SK-N-SH treated with all-trans-retinoic acid at 6 μM for 48 hours (cell line): ENCODE measurements around the gene PLEKHA8.

ENCODE experiments used
- ATAC-seq: fragments of 200-7000 bp; cut with Tn5 transposase; 3 replicates; pipeline ENCODE4 v1.9.1; 2020; ENCODE audit warnings: mild to moderate bottlenecking, moderate library complexity
- BACH2 ChIP-seq: fragments of 250-450 bp; sonication (Bioruptor Pico); IDR thresholded peaks from 2 replicates; pipeline ENCODE4 v1.9.0; 2021; ENCODE audit warnings: mild to moderate bottlenecking, borderline replicate concordance
- CSDC2 ChIP-seq: fragments of 250-450 bp; sonication (Bioruptor Pico); IDR thresholded peaks from 2 replicates; pipeline ENCODE4 v1.5.0; 2020; ENCODE audit warnings: mild to moderate bottlenecking, moderate library complexity
- ESRRG ChIP-seq: fragments of 250-450 bp; sonication (Bioruptor Pico); IDR thresholded peaks from 2 replicates; pipeline ENCODE4 v1.6.1; 2021; ENCODE audit warnings: mild to moderate bottlenecking
- GLIS3 ChIP-seq: fragments of 250-450 bp; sonication (Bioruptor Pico); IDR thresholded peaks from 2 replicates; pipeline ENCODE4 v1.5.0; 2020; ENCODE audit warnings: mild to moderate bottlenecking, moderate library complexity
- ISL1 ChIP-seq: fragments of 250-450 bp; sonication (Bioruptor Pico); IDR thresholded peaks from 2 replicates; pipeline ENCODE4 v2.1.2; 2022; ENCODE audit warnings: mild to moderate bottlenecking, moderate library complexity
- OSR1 ChIP-seq: fragments of 250-450 bp; sonication (Bioruptor Pico); IDR thresholded peaks from 2 replicates; pipeline ENCODE4 v1.8.0; 2022; ENCODE audit warnings: moderate library complexity, mild to moderate bottlenecking, inconsistent platforms
- PPARA ChIP-seq: fragments of 250-450 bp; sonication (Bioruptor Pico); IDR thresholded peaks from 2 replicates; pipeline ENCODE4 v1.5.0; 2020; ENCODE audit warnings: mild to moderate bottlenecking, borderline replicate concordance
- RARB ChIP-seq: fragments of 250-450 bp; sonication (Bioruptor Pico); IDR thresholded peaks from 2 replicates; pipeline ENCODE4 v1.8.0; 2021; ENCODE audit warnings: mild to moderate bottlenecking, moderate library complexity
- SNAI2 ChIP-seq: fragments of 250-450 bp; sonication (Bioruptor Pico); IDR thresholded peaks from 2 replicates; pipeline ENCODE4 v1.5.0; 2020; ENCODE audit warnings: mild to moderate bottlenecking, moderate library complexity
- TCF4 ChIP-seq: fragments of 250-450 bp; sonication (Bioruptor Pico); IDR thresholded peaks from 2 replicates; pipeline ENCODE4 v1.8.0; 2021; ENCODE audit warnings: mild to moderate bottlenecking, moderate library complexity, borderline replicate concordance
- TOX ChIP-seq: fragments of 250-450 bp; sonication (Bioruptor Pico); IDR thresholded peaks from 2 replicates; pipeline ENCODE4 v1.8.0; 2021; ENCODE audit warnings: mild to moderate bottlenecking, moderate library complexity, borderline replicate concordance
- ZC3H10 ChIP-seq: fragments of 250-450 bp; sonication (Bioruptor Pico); IDR thresholded peaks from 2 replicates; pipeline ENCODE4 v1.5.1; 2021; ENCODE audit warnings: mild to moderate bottlenecking, moderate library complexity
- ZFP3 ChIP-seq: fragments of 250-450 bp; sonication (Bioruptor Pico); IDR thresholded peaks from 2 replicates; pipeline ENCODE4 v1.5.0; 2020; ENCODE audit warnings: mild to moderate bottlenecking, moderate library complexity
- ZFP30 ChIP-seq: fragments of 450-650 bp; formaldehyde crosslinking; IDR thresholded peaks from 2 replicates; pipeline ENCODE4 v1.5.0; 2022; ENCODE audit warnings: mild to moderate bottlenecking, moderate library complexity
- ZNF565 ChIP-seq: fragments of 450-650 bp; formaldehyde crosslinking; conservative IDR thresholded peaks from 2 replicates; pipeline ENCODE4 v1.5.0; 2020; ENCODE audit warnings: low read depth, mild to moderate bottlenecking, moderate library complexity
- ZNF70 ChIP-seq: fragments of 450-650 bp; formaldehyde crosslinking; IDR thresholded peaks from 2 replicates; pipeline ENCODE4 v1.5.0; 2020; ENCODE audit warnings: mild to moderate bottlenecking, moderate library complexity
- ZNF8 ChIP-seq: fragments of 450-650 bp; formaldehyde crosslinking; IDR thresholded peaks from 2 replicates; pipeline ENCODE4 v1.5.0; 2020; ENCODE audit warnings: mild to moderate bottlenecking, moderate library complexity
- TF ChIP-seq, protein P1 (sequence below): fragments of 250-450 bp; sonication (Bioruptor Pico); IDR thresholded peaks from 2 replicates; pipeline ENCODE4 v1.8.0; 2021; ENCODE audit warnings: low read depth, mild to moderate bottlenecking, moderate library complexity, borderline replicate concordance
- TF ChIP-seq, protein P2 (sequence below): fragments of 250-450 bp; sonication (Bioruptor Pico); IDR thresholded peaks from 2 replicates; pipeline ENCODE4 v1.5.1; 2021; ENCODE audit warnings: mild to moderate bottlenecking, moderate library complexity
- TF ChIP-seq, protein P3 (sequence below): fragments of 250-450 bp; sonication (Bioruptor Pico); IDR thresholded peaks from 2 replicates; pipeline ENCODE4 v1.5.1; 2020; ENCODE audit warnings: low read depth, mild to moderate bottlenecking, moderate library complexity
- TF ChIP-seq, protein P4 (sequence below): fragments of 250-450 bp; sonication (Bioruptor Pico); IDR thresholded peaks from 2 replicates; pipeline ENCODE4 v1.8.0; 2020; ENCODE audit warnings: mild to moderate bottlenecking, moderate library complexity, borderline replicate concordance

The PLEKHA8 gene

DNA sequence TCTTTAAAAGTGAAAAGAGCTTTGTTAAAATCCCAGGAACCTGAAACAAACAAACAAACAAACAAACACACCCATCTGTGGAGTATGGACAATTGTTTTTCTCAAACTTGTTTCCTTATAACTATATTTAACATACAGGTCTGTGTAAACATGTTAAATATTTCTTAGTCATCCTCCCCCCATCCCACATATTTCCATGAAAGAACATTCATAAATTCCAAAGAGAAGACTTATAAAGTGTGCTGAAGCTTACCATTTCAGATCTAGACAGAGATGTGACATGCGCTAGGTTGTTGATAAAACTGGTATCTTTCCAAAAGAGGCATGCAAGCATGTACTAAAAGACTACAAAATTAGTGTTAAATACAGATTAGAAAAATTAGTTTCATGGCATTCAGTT, 8.3 kb upstream of the PLEKHA8 start:
- TF ChIP-seq, protein P1, sequence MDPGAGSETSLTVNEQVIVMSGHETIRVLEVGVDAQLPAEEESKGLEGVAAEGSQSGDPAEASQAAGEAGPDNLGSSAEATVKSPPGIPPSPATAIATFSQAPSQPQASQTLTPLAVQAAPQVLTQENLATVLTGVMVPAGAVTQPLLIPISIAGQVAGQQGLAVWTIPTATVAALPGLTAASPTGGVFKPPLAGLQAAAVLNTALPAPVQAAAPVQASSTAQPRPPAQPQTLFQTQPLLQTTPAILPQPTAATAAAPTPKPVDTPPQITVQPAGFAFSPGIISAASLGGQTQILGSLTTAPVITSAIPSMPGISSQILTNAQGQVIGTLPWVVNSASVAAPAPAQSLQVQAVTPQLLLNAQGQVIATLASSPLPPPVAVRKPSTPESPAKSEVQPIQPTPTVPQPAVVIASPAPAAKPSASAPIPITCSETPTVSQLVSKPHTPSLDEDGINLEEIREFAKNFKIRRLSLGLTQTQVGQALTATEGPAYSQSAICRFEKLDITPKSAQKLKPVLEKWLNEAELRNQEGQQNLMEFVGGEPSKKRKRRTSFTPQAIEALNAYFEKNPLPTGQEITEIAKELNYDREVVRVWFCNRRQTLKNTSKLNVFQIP (CRISPR knock-in tag), result no peak
- TF ChIP-seq TOX (CRISPR knock-in tag) (no peak), ZNF8 (CRISPR knock-in tag) (no peak), OSR1 (CRISPR knock-in tag) (no peak), RARB (CRISPR knock-in tag) (no peak), ZNF70 (CRISPR knock-in tag) (no peak), ZFP30 (CRISPR knock-in tag) (no peak), PPARA (CRISPR knock-in tag) (no peak), CSDC2 (CRISPR knock-in tag) (no peak), ESRRG (CRISPR knock-in tag) (no peak), ISL1 (CRISPR knock-in tag) (no peak), TCF4 (CRISPR knock-in tag) (no peak), BACH2 (CRISPR knock-in tag) (no peak), ZFP3 (CRISPR knock-in tag) (no peak), ZNF565 (CRISPR knock-in tag) (no peak), GLIS3 (CRISPR knock-in tag) (no peak)
- TF ChIP-seq, protein P2, sequence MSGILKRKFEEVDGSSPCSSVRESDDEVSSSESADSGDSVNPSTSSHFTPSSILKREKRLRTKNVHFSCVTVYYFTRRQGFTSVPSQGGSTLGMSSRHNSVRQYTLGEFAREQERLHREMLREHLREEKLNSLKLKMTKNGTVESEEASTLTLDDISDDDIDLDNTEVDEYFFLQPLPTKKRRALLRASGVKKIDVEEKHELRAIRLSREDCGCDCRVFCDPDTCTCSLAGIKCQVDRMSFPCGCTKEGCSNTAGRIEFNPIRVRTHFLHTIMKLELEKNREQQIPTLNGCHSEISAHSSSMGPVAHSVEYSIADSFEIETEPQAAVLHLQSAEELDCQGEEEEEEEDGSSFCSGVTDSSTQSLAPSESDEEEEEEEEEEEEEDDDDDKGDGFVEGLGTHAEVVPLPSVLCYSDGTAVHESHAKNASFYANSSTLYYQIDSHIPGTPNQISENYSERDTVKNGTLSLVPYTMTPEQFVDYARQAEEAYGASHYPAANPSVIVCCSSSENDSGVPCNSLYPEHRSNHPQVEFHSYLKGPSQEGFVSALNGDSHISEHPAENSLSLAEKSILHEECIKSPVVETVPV (CRISPR knock-in tag), result no peak
- TF ChIP-seq, protein P3, sequence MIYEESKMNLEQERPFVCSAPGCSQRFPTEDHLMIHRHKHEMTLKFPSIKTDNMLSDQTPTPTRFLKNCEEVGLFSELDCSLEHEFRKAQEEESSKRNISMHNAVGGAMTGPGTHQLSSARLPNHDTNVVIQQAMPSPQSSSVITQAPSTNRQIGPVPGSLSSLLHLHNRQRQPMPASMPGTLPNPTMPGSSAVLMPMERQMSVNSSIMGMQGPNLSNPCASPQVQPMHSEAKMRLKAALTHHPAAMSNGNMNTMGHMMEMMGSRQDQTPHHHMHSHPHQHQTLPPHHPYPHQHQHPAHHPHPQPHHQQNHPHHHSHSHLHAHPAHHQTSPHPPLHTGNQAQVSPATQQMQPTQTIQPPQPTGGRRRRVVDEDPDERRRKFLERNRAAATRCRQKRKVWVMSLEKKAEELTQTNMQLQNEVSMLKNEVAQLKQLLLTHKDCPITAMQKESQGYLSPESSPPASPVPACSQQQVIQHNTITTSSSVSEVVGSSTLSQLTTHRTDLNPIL (CRISPR knock-in tag), result no peak
- TF ChIP-seq, protein P4, sequence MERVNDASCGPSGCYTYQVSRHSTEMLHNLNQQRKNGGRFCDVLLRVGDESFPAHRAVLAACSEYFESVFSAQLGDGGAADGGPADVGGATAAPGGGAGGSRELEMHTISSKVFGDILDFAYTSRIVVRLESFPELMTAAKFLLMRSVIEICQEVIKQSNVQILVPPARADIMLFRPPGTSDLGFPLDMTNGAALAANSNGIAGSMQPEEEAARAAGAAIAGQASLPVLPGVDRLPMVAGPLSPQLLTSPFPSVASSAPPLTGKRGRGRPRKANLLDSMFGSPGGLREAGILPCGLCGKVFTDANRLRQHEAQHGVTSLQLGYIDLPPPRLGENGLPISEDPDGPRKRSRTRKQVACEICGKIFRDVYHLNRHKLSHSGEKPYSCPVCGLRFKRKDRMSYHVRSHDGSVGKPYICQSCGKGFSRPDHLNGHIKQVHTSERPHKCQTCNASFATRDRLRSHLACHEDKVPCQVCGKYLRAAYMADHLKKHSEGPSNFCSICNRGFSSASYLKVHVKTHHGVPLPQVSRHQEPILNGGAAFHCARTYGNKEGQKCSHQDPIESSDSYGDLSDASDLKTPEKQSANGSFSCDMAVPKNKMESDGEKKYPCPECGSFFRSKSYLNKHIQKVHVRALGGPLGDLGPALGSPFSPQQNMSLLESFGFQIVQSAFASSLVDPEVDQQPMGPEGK (CRISPR knock-in tag), result no peak
- peak; percentile 59 for ATAC-seq

DNA sequence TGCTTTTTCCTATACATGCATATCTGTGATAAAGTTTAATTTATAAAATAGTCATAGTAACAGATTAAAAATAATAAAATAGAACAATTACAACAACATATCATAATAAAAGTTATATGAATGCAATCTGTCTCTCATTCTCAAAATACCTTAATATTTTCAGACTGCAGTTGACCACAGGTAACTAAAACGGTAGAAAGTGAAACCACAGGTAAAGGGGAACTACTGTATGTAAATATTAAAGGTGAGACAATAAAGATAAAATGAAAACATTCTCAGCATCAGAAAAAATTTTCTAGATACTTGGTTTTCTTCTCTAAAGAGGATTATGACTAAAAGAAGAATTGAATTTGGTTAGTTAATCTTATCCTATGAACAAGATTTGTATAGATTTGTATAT, 7.7 kb upstream of the PLEKHA8 start:
- no peak for ATAC-seq
- TF ChIP-seq, protein P1 (CRISPR knock-in tag), result no peak
- TF ChIP-seq GLIS3 (CRISPR knock-in tag), result no peak
- TF ChIP-seq RARB (CRISPR knock-in tag), result no peak
- no peak for TF ChIP-seq ZNF8 (CRISPR knock-in tag)
- TF ChIP-seq CSDC2 (CRISPR knock-in tag), result no peak

DNA sequence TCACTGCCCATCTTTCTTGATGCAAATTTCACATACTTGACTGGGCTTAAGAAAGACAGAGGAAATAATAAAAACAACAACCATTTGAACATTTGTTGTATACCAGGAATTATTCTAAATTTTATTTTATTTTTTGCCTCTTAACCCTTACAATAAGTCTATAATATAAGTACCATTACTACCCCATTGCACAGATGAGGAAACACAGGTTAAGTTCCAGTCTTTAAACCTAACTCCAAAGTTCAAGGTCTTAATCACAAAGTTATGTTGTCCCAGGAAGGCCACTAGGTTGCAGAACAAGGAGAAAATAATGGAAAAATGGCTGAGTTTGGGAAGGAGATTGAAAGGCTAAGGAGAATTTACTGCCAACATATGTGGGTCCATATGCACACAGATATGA, 5.2 kb upstream of the PLEKHA8 start:
- no peak for ATAC-seq
- TF ChIP-seq ZFP30 (CRISPR knock-in tag), result no peak
- TF ChIP-seq TOX (CRISPR knock-in tag), result no peak
- no peak for TF ChIP-seq CSDC2 (CRISPR knock-in tag)
- TF ChIP-seq ISL1 (CRISPR knock-in tag), result no peak
- no peak for TF ChIP-seq ZNF8 (CRISPR knock-in tag)
- TF ChIP-seq ZC3H10 (CRISPR knock-in tag), result no peak
- TF ChIP-seq ZNF565 (CRISPR knock-in tag), result no peak
- TF ChIP-seq, protein P2 (CRISPR knock-in tag), result no peak
- TF ChIP-seq BACH2 (CRISPR knock-in tag), result no peak
- TF ChIP-seq PPARA (CRISPR knock-in tag), result no peak
- no peak for TF ChIP-seq ZNF70 (CRISPR knock-in tag)
- TF ChIP-seq, protein P3 (CRISPR knock-in tag), result no peak
- TF ChIP-seq RARB (CRISPR knock-in tag), result no peak
- no peak for TF ChIP-seq GLIS3 (CRISPR knock-in tag)
- no peak for TF ChIP-seq ZFP3 (CRISPR knock-in tag)
- TF ChIP-seq ESRRG (CRISPR knock-in tag), result no peak
- TF ChIP-seq, protein P1 (CRISPR knock-in tag), result no peak
- no peak for TF ChIP-seq SNAI2 (CRISPR knock-in tag)
